Measurements from ENCODE around the gene AP2A2.

AP2A2 gene

GRCh38 chr11:1052133-1053011 lies 126.7 kb downstream of the AP2A2 start:
- in situ Hi-C loops (cut with HindIII; ENCODE audit: low sequenced_read_pairs): no loop called here
- no peak overlapping the region for H3K4me3 ChIP-seq (ENCODE audit: low read depth, low read length)
- DNase-seq (ENCODE audit: low read depth): no peak
- TF ChIP-seq CTCF (IDR thresholded peaks at IDR 0.05; ENCODE audit: low read depth, low read length, missing control alignments): no peak

- in situ Hi-C loops (cut with HindIII; ENCODE audit: low sequenced_read_pairs): no loop called here
- DNase-seq (ENCODE audit: low read depth): no peak
- H3K4me3 ChIP-seq (ENCODE audit: low read depth, low read length): no peak overlapping the region
- TF ChIP-seq CTCF (IDR thresholded peaks at IDR 0.05; ENCODE audit: low read depth, low read length, missing control alignments): no peak
These were observed 127.6 kb downstream of the AP2A2 start for GRCh38 chr11:1053121-1053901.

- H3K4me3 ChIP-seq (ENCODE audit: low read depth, low read length): no peak overlapping the region
- TF ChIP-seq CTCF (IDR thresholded peaks at IDR 0.05; ENCODE audit: low read depth, low read length, missing control alignments): no peak
- in situ Hi-C loops (cut with HindIII; ENCODE audit: low sequenced_read_pairs): no loop called here
- no peak for DNase-seq (ENCODE audit: low read depth)
These were observed 128.8 kb downstream of the AP2A2 start for GRCh38 chr11:1054143-1055108.

- H3K4me3 ChIP-seq (ENCODE audit: low read depth, low read length): no peak overlapping the region
- in situ Hi-C loops (cut with HindIII; ENCODE audit: low sequenced_read_pairs): no loop called here
- DNase-seq (ENCODE audit: low read depth): no peak
- no peak for TF ChIP-seq CTCF (IDR thresholded peaks at IDR 0.05; ENCODE audit: low read depth, low read length, missing control alignments)
These were observed 129.5 kb downstream of the AP2A2 start for GRCh38 chr11:1055109-1055703.

GRCh38 chr11:1055990-1056771 lies 130.5 kb downstream of the AP2A2 start:
- no peak overlapping the region for H3K4me3 ChIP-seq (ENCODE audit: low read depth, low read length)

More at GRCh38 chr11:1055990-1056771, 130.5 kb downstream of the AP2A2 start:
- no peak for DNase-seq (ENCODE audit: low read depth)
- no peak for TF ChIP-seq CTCF (IDR thresholded peaks at IDR 0.05; ENCODE audit: low read depth, low read length, missing control alignments)
- in situ Hi-C loops (cut with HindIII; ENCODE audit: low sequenced_read_pairs): no loop called here

Data from astrocyte of the cerebellum (primary cell).